HepG2 (cell line): ENCODE data around the gene ZNF174. TPM values are rescaled to one million over a fixed set of nuclear protein-coding genes. Genes with fewer than 3 reads are reported as not detected.

ENCODE experiments used
- ATF7 ChIP-seq, 2 experiments: fragments of 450-650 bp in 1 of 2; sonication (generic) in 1 of 2; formaldehyde crosslinking in 1 of 2; IDR thresholded peaks; 2 replicates each; pipeline versions ENCODE4 v1.4.0 to v1.6.1; 2016 to 2020; ENCODE audit warnings: antibody characterized with exemption in 1 of 2, mild to moderate bottlenecking in 1 of 2, missing genetic modification reagents in 1 of 2
- FOXK2 ChIP-seq: fragments of 450-650 bp; IDR thresholded peaks from 2 replicates; pipeline ENCODE4 v1.6.1; 2016
- JUNB ChIP-seq: sonication (generic); formaldehyde crosslinking; IDR thresholded peaks from 2 replicates; pipeline ENCODE4 v1.8.0; 2022; ENCODE audit warnings: missing genetic modification reagents, mild to moderate bottlenecking, borderline replicate concordance
- MXD1 ChIP-seq: sonication (generic); formaldehyde crosslinking; IDR thresholded peaks from 2 replicates; pipeline ENCODE4 v1.4.0; 2020; ENCODE audit warnings: mild to moderate bottlenecking, missing genetic modification reagents
- RBM39 ChIP-seq: fragments of 200-400 bp; formaldehyde crosslinking; IDR thresholded peaks from one replicate; pipeline ENCODE4 v1.6.1; 2018; ENCODE audit warnings: antibody characterized with exemption, mild to moderate bottlenecking, low read depth, low read length; ENCODE audit not compliant: poor library complexity, severe bottlenecking
- TFDP1 ChIP-seq: IDR thresholded peaks from 2 replicates; pipeline ENCODE4 v1.6.1; 2016; ENCODE audit warnings: missing compliant biosample characterization, missing genetic modification reagents, borderline replicate concordance
- ZBTB8A ChIP-seq: sonication (generic); formaldehyde crosslinking; IDR thresholded peaks from 2 replicates; pipeline ENCODE4 v1.4.0; 2020; ENCODE audit warnings: mild to moderate bottlenecking, low read depth, missing genetic modification reagents, borderline replicate concordance
- ZNF44 ChIP-seq: sonication (generic); formaldehyde crosslinking; IDR thresholded peaks from 2 replicates; pipeline ENCODE4 v1.5.1; 2020; ENCODE audit warnings: mild to moderate bottlenecking, missing genetic modification reagents
- ZNF724P ChIP-seq: sonication (generic); formaldehyde crosslinking; IDR thresholded peaks from 2 replicates; pipeline ENCODE4 v1.8.0; 2022; ENCODE audit warnings: missing genetic modification reagents, borderline replicate concordance
- ZNF878 ChIP-seq: sonication (generic); formaldehyde crosslinking; IDR thresholded peaks from 2 replicates; pipeline ENCODE4 v1.8.1; 2023; ENCODE audit warnings: mild to moderate bottlenecking, missing genetic modification reagents, moderate library complexity
- ZNF883 ChIP-seq: sonication (generic); formaldehyde crosslinking; IDR thresholded peaks from 2 replicates; pipeline ENCODE4 v1.5.1; 2020; ENCODE audit warnings: mild to moderate bottlenecking, missing genetic modification reagents; ENCODE audit errors: not compliant biosample characterization
- ZSCAN20 ChIP-seq: sonication (generic); formaldehyde crosslinking; IDR thresholded peaks from 2 replicates; pipeline ENCODE4 v1.4.0; 2020; ENCODE audit warnings: missing genetic modification reagents, mild to moderate bottlenecking, borderline replicate concordance
- polyA plus RNA-seq, 8 experiments: library from polyadenylated mRNA; depleted of rRNA in 3 of 8; stranded (reverse) in 7 of 8; unstranded in 1 of 8; fragments of >200 nt; fragmentation: Illumina TruSeq in 4 of 8; extraction: Trizol in 4 of 8; gene quantifications; 2 replicates each; pipeline versions ENCODE4 v1.2.1 to v1.2.3, GENCODE V29; 2011 to 2016; ENCODE audit warnings: low read depth in 4 of 8, missing spikeins in 1 of 8, mixed read lengths in 1 of 8; ENCODE audit not compliant: insufficient read depth in 1 of 8
- total RNA-seq, 5 experiments: library from RNA; depleted of rRNA; stranded (reverse); fragments of >200 nt; fragmentation: Illumina TruSeq; extraction: Trizol; gene quantifications; 2 replicates each; pipeline ENCODE4 v1.2.3, GENCODE V29; 2016; ENCODE audit warnings: low read depth in 1 of 5
- TF ChIP-seq, protein P1 (sequence below): sonication (generic); formaldehyde crosslinking; IDR thresholded peaks from 2 replicates; pipeline ENCODE4 v1.9.0; 2021; ENCODE audit warnings: mild to moderate bottlenecking, missing genetic modification reagents
- TF ChIP-seq, protein P2 (sequence below): IDR thresholded peaks from 2 replicates; pipeline ENCODE4 v1.6.1; 2012; ENCODE audit warnings: low read depth, low read length, improper control_type of control experiment
- TF ChIP-seq, protein P3 (sequence below): sonication (generic); formaldehyde crosslinking; IDR thresholded peaks from 2 replicates; pipeline ENCODE4 v1.4.0; 2020; ENCODE audit warnings: missing genetic modification reagents, mild to moderate bottlenecking, borderline replicate concordance

ZNF174 gene
- total and polyA plus RNA-seq, 2 of the 13 experiments (the other 11 are each of a cell fraction or from before 2014, with no cell fraction given): 8.3 to 10.6 TPM

GRCh38 chr16:3443108-3444031, 42.4 kb downstream of the ZNF174 start, which contains the start of the genes NAA60 and ZNF597 (continued):
- TF ChIP-seq, protein P1, sequence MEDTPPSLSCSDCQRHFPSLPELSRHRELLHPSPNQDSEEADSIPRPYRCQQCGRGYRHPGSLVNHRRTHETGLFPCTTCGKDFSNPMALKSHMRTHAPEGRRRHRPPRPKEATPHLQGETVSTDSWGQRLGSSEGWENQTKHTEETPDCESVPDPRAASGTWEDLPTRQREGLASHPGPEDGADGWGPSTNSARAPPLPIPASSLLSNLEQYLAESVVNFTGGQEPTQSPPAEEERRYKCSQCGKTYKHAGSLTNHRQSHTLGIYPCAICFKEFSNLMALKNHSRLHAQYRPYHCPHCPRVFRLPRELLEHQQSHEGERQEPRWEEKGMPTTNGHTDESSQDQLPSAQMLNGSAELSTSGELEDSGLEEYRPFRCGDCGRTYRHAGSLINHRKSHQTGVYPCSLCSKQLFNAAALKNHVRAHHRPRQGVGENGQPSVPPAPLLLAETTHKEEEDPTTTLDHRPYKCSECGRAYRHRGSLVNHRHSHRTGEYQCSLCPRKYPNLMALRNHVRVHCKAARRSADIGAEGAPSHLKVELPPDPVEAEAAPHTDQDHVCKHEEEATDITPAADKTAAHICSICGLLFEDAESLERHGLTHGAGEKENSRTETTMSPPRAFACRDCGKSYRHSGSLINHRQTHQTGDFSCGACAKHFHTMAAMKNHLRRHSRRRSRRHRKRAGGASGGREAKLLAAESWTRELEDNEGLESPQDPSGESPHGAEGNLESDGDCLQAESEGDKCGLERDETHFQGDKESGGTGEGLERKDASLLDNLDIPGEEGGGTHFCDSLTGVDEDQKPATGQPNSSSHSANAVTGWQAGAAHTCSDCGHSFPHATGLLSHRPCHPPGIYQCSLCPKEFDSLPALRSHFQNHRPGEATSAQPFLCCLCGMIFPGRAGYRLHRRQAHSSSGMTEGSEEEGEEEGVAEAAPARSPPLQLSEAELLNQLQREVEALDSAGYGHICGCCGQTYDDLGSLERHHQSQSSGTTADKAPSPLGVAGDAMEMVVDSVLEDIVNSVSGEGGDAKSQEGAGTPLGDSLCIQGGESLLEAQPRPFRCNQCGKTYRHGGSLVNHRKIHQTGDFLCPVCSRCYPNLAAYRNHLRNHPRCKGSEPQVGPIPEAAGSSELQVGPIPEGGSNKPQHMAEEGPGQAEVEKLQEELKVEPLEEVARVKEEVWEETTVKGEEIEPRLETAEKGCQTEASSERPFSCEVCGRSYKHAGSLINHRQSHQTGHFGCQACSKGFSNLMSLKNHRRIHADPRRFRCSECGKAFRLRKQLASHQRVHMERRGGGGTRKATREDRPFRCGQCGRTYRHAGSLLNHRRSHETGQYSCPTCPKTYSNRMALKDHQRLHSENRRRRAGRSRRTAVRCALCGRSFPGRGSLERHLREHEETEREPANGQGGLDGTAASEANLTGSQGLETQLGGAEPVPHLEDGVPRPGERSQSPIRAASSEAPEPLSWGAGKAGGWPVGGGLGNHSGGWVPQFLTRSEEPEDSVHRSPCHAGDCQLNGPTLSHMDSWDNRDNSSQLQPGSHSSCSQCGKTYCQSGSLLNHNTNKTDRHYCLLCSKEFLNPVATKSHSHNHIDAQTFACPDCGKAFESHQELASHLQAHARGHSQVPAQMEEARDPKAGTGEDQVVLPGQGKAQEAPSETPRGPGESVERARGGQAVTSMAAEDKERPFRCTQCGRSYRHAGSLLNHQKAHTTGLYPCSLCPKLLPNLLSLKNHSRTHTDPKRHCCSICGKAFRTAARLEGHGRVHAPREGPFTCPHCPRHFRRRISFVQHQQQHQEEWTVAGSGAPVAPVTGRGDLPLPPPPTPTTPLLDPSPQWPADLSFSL (CRISPR knock-in tag): no peak
- TF ChIP-seq ZSCAN20: no peak
- TF ChIP-seq ZBTB8A (CRISPR knock-in tag): no peak
- TF ChIP-seq, protein P2, sequence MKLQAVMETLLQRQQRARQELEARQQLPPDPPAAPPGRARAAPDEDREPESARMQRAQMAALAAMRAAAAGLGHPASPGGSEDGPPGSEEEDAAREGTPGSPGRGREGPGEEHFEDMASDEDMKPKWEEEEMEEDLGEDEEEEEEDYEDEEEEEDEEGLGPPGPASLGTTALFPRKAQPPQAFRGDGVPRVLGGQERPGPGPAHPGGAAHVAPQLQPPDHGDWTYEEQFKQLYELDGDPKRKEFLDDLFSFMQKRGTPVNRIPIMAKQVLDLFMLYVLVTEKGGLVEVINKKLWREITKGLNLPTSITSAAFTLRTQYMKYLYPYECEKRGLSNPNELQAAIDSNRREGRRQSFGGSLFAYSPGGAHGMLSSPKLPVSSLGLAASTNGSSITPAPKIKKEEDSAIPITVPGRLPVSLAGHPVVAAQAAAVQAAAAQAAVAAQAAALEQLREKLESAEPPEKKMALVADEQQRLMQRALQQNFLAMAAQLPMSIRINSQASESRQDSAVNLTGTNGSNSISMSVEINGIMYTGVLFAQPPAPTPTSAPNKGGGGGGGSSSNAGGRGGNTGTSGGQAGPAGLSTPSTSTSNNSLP: no peak
- no peak for TF ChIP-seq ZNF44 (CRISPR knock-in tag)
- no peak for TF ChIP-seq RBM39
- no peak for TF ChIP-seq ATF7 (IDR thresholded peaks at IDR 0.05)
- TF ChIP-seq ATF7 (CRISPR knock-in tag; IDR thresholded peaks at IDR 0.05): no peak
- no peak for TF ChIP-seq ZNF878 (CRISPR knock-in tag)
- TF ChIP-seq JUNB: no peak
- TF ChIP-seq ZNF724P (CRISPR knock-in tag): peak; percentile 50; the same call in 1 of the 2 replicates
- no peak for TF ChIP-seq FOXK2
- no peak for TF ChIP-seq ZNF883
- TF ChIP-seq, protein P3, sequence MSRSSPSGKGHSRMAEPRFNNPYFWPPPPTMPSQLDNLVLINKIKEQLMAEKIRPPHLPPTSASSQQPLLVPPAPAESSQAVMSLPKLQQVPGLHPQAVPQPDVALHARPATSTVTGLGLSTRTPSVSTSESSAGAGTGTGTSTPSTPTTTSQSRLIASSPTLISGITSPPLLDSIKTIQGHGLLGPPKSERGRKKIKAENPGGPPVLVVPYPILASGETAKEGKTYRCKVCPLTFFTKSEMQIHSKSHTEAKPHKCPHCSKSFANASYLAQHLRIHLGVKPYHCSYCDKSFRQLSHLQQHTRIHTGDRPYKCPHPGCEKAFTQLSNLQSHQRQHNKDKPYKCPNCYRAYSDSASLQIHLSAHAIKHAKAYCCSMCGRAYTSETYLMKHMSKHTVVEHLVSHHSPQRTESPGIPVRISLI (CRISPR knock-in tag): no peak
- no peak for TF ChIP-seq MXD1 (CRISPR knock-in tag)
- no peak for TF ChIP-seq TFDP1 (CRISPR knock-in tag)
